ENCODE data around the gene RBM17.

- TF ChIP-seq CTCF (IDR thresholded peaks at IDR 0.05; ENCODE audit: borderline replicate concordance, extremely low read depth, low read length, poor library complexity, severe bottlenecking): no peak
- no peak for TF ChIP-seq EZH2 (IDR thresholded peaks at IDR 0.05; ENCODE audit: borderline replicate concordance, low read depth, low read length, severe bottlenecking)
Measured at GRCh38 chr10:6070660-6071059, 18.2 kb upstream of the RBM17 start.

Measured in DND-41 (cell line).